CD4-positive, CD25-positive, alpha-beta regulatory T cell (primary cell): Measurements from ENCODE around the gene CIB4. TPM values are rescaled to one million over a fixed set of nuclear protein-coding genes. Genes with fewer than 3 reads are reported as not detected.

Experiments
- ATAC-seq, 2 donors: fragments of 150-1000 bp; cut with Tn5 transposase; one replicate each; pipeline ENCODE4 v1.10.0; 2021; ENCODE audit warnings: low read depth in 2 of 2, moderate number of reproducible peaks in 2 of 2, moderate library complexity in 1 of 2
- DNase-seq, 3 donors: peaks; one replicate each; pipeline versions ENCODE4 v3.0.0 to v3.0.0-alpha.2; 2012 to 2022; ENCODE audit warnings: mixed read lengths in 1 of 3
- H3K27ac ChIP-seq: one replicate; pipeline ENCODE4 v1.7.0; 2013; ENCODE audit warnings: mild to moderate bottlenecking, low read length; ENCODE audit not compliant: insufficient read depth, poor library complexity, severe bottlenecking
- H3K27me3 ChIP-seq: one replicate; pipeline ENCODE4 v1.7.0; 2013; ENCODE audit warnings: low read length; ENCODE audit not compliant: control insufficient read depth, insufficient read depth
- H3K36me3 ChIP-seq: one replicate; pipeline ENCODE4 v1.7.0; 2013; ENCODE audit warnings: mild to moderate bottlenecking, low read length, moderate library complexity; ENCODE audit not compliant: control insufficient read depth, insufficient read depth
- H3K4me1 ChIP-seq: 2 replicates; pipeline ENCODE4 v1.7.0; 2013; ENCODE audit warnings: mild to moderate bottlenecking, low read length; ENCODE audit not compliant: insufficient read depth, control insufficient read depth, poor library complexity, severe bottlenecking
- H3K4me3 ChIP-seq: one replicate; pipeline ENCODE4 v1.7.0; 2013; ENCODE audit warnings: low read depth, mild to moderate bottlenecking, low read length, moderate library complexity
- H3K9me3 ChIP-seq, 2 experiments: 1 replicate in 1 of 2; 2 replicates in 1 of 2; pipeline ENCODE4 v1.7.0; 2013; ENCODE audit warnings: low read length in 2 of 2, mild to moderate bottlenecking in 1 of 2, moderate library complexity in 1 of 2; ENCODE audit not compliant: control insufficient read depth in 2 of 2
- H3K27ac Mint-ChIP-seq, 3 donors: one replicate each; pipeline ENCODE4 v1.8.0; 2020 to 2022; ENCODE audit warnings: mild to moderate bottlenecking in 3 of 3, mixed read lengths in 3 of 3, moderate library complexity in 2 of 3
- H3K27me3 Mint-ChIP-seq: one replicate; pipeline ENCODE4 v1.8.0; 2022; ENCODE audit warnings: mild to moderate bottlenecking, mixed read lengths
- H3K36me3 Mint-ChIP-seq: one replicate; pipeline ENCODE4 v1.8.0; 2020; ENCODE audit warnings: mixed read lengths
- H3K4me1 Mint-ChIP-seq, 4 donors: one replicate each; pipeline ENCODE4 v1.8.0; 2020 to 2022; ENCODE audit warnings: mixed read lengths in 4 of 4, mild to moderate bottlenecking in 1 of 4
- H3K4me3 Mint-ChIP-seq, 4 donors: one replicate each; pipeline ENCODE4 v1.8.0; 2020 to 2022; ENCODE audit warnings: mild to moderate bottlenecking in 4 of 4, mixed read lengths in 4 of 4, moderate library complexity in 3 of 4
- H3K9me3 Mint-ChIP-seq, 7 donors: one replicate each; pipeline ENCODE4 v1.8.0; 2020 to 2022; ENCODE audit warnings: mixed read lengths in 7 of 7, mild to moderate bottlenecking in 3 of 7, moderate library complexity in 2 of 7
- polyA plus RNA-seq, 4 donors: library from polyadenylated mRNA; unstranded; fragments of 300-500 nt; fragmentation: Illumina TruSeq; gene quantifications; one replicate each; pipeline ENCODE4 v1.2.3, GENCODE V29; 2021
- total RNA-seq: library from RNA; stranded (reverse); gene quantifications from one replicate; pipeline ENCODE4 v1.2.3, GENCODE V29; 2022

CIB4 gene
- total and polyA plus RNA-seq, 5 donors from 2014 or later = not detected

DNA sequence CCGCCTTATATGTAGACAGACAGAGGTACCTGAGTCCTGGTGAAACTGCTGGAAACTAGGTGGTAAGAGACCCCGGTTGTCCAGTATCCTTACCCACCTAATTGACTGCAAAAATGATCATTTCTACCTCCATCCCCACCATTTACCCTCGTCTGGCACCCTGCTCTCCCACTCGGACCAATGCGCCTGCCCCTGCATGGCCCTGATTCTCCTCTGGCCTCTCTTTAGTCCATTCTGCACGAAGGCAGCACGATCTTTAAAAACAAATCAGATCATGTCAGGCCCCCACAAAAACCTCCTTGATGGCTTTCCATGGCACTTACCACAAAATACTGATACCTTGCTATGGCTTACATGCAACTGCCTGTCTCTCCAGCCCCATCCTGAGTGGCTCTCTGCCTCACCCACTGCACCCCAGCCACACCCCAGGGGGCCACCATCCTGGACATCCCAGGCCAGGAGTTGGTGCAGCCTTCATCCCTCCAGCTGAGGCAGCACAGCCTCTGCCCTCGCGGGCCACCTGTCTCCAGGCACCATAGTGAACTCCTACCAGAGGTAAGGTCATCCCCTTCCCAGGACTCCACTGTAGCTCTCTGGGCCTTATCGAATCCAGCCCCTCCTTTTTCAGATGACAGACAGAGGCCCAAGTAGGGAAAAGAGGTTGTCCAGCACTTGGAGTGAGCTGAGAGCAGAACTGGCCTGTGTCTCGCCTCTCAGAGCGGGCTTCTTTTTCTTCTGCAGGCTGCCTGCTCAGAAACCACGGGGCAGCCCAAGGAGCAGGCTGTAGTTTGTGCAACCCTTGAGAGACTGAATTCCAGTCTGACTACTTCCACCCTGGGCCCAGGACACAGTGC is 12.3 kb upstream of the CIB4 start:
- Mint-ChIP-seq H3K9me3 (peaks cover 0 to 3% (median 0%) of the 10 kb centered on the region in 7 donors), H3K4me1 (no peaks in the 10 kb centered on the region), H3K27ac (no peak overlapping the region), H3K36me3 (no peaks in the 10 kb centered on the region), H3K27me3 (peaks cover 5% of the 10 kb centered on the region), H3K4me3 (no peak overlapping the region)
- ATAC-seq (no peak), DNase-seq (no peak)
- Histone ChIP-seq H3K27ac (no peak overlapping the region), H3K36me3 (no peaks in the 10 kb centered on the region), H3K4me3 (no peak overlapping the region), H3K27me3 (no peaks in the 10 kb centered on the region), H3K4me1 (no peaks in the 10 kb centered on the region), H3K9me3 (no peaks in the 10 kb centered on the region)

- Histone ChIP-seq H3K27ac (no peak overlapping the region), H3K4me1 (no peaks in the 10 kb centered on the region), H3K27me3 (no peaks in the 10 kb centered on the region), H3K36me3 (no peaks in the 10 kb centered on the region), H3K9me3 (no peaks in the 10 kb centered on the region), H3K4me3 (no peak overlapping the region)
- no peak overlapping the region for H3K27ac Mint-ChIP-seq
- no peaks in the 10 kb centered on the region for H3K27me3 Mint-ChIP-seq
- ATAC-seq = no peak
- no peak overlapping the region for H3K4me3 Mint-ChIP-seq
- peaks cover 0 to 2% (median 0%) of the 10 kb centered on the region in 7 donors for H3K9me3 Mint-ChIP-seq
- DNase-seq = no peak
- no peaks in the 10 kb centered on the region for H3K36me3 Mint-ChIP-seq
- H3K4me1 Mint-ChIP-seq = no peaks in the 10 kb centered on the region
These were observed 11.3 kb upstream of the CIB4 start for GRCh38 chr2:26652361-26653041.

- Mint-ChIP-seq H3K4me1 (no peaks in the 10 kb centered on the region), H3K36me3 (no peaks in the 10 kb centered on the region), H3K4me3 (peak overlapping the region in 1 of 4 donors; percentile 55), H3K27me3 (peaks cover 1% of the 10 kb centered on the region), H3K9me3 (peaks cover 0 to 2% (median 0%) of the 10 kb centered on the region in 7 donors), H3K27ac (no peak overlapping the region)
- H3K4me3 ChIP-seq = no peak overlapping the region
- no peaks in the 10 kb centered on the region for H3K4me1 ChIP-seq
- H3K27me3 ChIP-seq = no peaks in the 10 kb centered on the region
- no peaks in the 10 kb centered on the region for H3K36me3 ChIP-seq
- H3K9me3 ChIP-seq = no peaks in the 10 kb centered on the region
- H3K27ac ChIP-seq = no peak overlapping the region
- DNase-seq (no peak), ATAC-seq (no peak)
These were observed 10.6 kb upstream of the CIB4 start for GRCh38 chr2:26651799-26652198.

DNA sequence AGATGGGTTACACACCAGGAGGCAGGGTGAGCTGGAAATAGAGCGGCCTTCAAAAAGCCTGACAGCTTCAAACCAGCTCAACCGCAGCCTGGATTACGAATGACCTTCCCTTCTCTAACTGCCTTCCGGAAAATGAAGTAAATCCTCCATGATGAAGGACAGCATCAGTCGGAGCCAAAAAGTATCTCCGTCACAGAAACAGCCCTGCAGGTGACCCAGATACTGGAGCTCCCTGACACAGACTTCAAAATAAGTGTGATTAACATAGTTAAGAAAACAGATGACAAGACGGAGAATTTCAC is 10.3 kb upstream of the CIB4 start:
- Mint-ChIP-seq H3K9me3 (peaks cover 0 to 2% (median 0%) of the 10 kb centered on the region in 7 donors), H3K27me3 (peaks cover 5% of the 10 kb centered on the region), H3K36me3 (no peaks in the 10 kb centered on the region), H3K27ac (no peak overlapping the region), H3K4me3 (peak overlapping the region in 1 of 4 donors; percentile 55), H3K4me1 (no peaks in the 10 kb centered on the region)
- Histone ChIP-seq H3K4me3 (no peak overlapping the region), H3K4me1 (no peaks in the 10 kb centered on the region), H3K27ac (no peak overlapping the region), H3K27me3 (no peaks in the 10 kb centered on the region), H3K9me3 (no peaks in the 10 kb centered on the region), H3K36me3 (no peaks in the 10 kb centered on the region)
- no peak for ATAC-seq
- no peak for DNase-seq

- H3K27me3 Mint-ChIP-seq = peaks cover 6% of the 10 kb centered on the region
These were observed 9.7 kb upstream of the CIB4 start for GRCh38 chr2:26650713-26651469.

DNA sequence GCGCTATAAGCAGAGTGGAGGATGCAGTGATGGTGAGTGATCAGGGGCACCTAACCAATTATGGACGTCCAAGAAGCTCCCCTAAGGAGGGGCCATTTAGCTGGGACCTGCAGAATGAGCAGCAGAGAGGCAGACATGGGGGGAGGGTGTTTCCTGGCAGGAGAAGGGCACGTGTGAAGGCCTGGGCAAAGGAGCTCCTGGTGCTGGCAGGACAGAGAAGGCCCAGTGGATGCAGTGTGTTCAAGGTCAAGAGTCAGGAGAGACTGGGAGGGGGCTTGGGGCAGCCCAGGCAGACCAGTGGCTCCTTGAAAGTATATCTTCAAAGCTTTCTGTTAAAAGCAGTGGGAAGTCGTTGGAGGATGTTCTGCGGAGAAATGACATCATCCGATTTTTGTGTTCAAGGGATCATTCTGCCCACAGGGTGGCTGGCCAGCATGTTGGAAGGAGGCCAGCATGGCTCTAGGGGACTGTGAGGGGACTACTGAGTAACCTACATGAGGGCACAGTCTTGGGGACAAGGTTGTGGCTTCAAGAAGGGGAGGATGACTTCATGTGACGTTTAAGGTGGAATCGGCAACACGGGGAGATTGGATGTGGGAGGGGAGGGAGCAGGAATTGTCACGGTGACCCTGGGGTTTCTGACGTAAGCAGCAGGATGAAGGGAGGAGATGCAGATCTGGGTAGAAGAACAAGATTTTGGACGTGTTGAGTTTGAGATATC is 9.0 kb upstream of the CIB4 start:
- no peak overlapping the region for H3K4me3 Mint-ChIP-seq
- peaks cover 8% of the 10 kb centered on the region for H3K27me3 Mint-ChIP-seq

More at GRCh38 chr2:26650713-26651469, 9.7 kb upstream of the CIB4 start:
- ATAC-seq (no peak), DNase-seq (no peak)
- Mint-ChIP-seq H3K36me3 (no peaks in the 10 kb centered on the region), H3K27ac (no peak overlapping the region), H3K4me1 (no peaks in the 10 kb centered on the region), H3K9me3 (peaks cover 0 to 2% (median 0%) of the 10 kb centered on the region in 7 donors), H3K4me3 (no peak overlapping the region)
- no peaks in the 10 kb centered on the region for H3K4me1 ChIP-seq
- no peaks in the 10 kb centered on the region for H3K36me3 ChIP-seq
- no peaks in the 10 kb centered on the region for H3K27me3 ChIP-seq
- H3K9me3 ChIP-seq = no peaks in the 10 kb centered on the region
- no peak overlapping the region for H3K27ac ChIP-seq
- H3K4me3 ChIP-seq = no peak overlapping the region

DNA sequence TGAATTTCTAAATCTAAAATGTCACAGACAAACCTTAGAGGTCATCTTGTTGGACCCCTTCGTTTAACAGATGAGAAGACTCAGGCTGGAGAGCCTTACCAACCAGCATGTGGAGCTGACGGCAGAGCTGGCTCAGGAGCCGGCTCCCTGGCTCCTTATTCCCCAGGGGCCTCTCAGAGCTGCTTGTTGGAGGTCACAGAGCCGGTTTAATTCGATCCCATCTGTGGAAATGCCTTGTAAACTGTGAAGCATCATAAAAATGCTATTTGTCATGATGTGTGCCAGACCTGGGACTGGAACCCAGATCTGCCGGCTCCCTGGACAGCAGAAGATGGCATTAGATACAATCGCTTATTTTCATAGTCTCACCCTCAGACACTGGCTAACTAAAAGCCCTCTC is 8.2 kb upstream of the CIB4 start:
- Histone ChIP-seq H3K27me3 (no peaks in the 10 kb centered on the region), H3K4me1 (no peaks in the 10 kb centered on the region), H3K9me3 (no peaks in the 10 kb centered on the region), H3K4me3 (no peak overlapping the region), H3K36me3 (no peaks in the 10 kb centered on the region), H3K27ac (no peak overlapping the region)
- H3K27me3 Mint-ChIP-seq = peaks cover 14% of the 10 kb centered on the region
- no peak overlapping the region for H3K27ac Mint-ChIP-seq
- no peaks in the 10 kb centered on the region for H3K36me3 Mint-ChIP-seq
- H3K4me1 Mint-ChIP-seq = no peaks in the 10 kb centered on the region
- no peak overlapping the region for H3K4me3 Mint-ChIP-seq
- DNase-seq (no peak), ATAC-seq (no peak)
- peaks cover 0 to 1% (median 0%) of the 10 kb centered on the region in 7 donors for H3K9me3 Mint-ChIP-seq

More for the DNA sequence above, 9.0 kb upstream of the CIB4 start:
- no peaks in the 10 kb centered on the region for H3K27me3 ChIP-seq
- H3K9me3 Mint-ChIP-seq = peaks cover 0 to 2% (median 0%) of the 10 kb centered on the region in 7 donors
- H3K36me3 ChIP-seq = no peaks in the 10 kb centered on the region
- no peak for DNase-seq
- H3K27ac ChIP-seq = no peak overlapping the region
- no peaks in the 10 kb centered on the region for H3K9me3 ChIP-seq
- H3K36me3 Mint-ChIP-seq = no peaks in the 10 kb centered on the region
- no peak overlapping the region for H3K27ac Mint-ChIP-seq
- no peaks in the 10 kb centered on the region for H3K4me1 Mint-ChIP-seq
- H3K4me3 ChIP-seq = no peak overlapping the region
- H3K4me1 ChIP-seq = no peaks in the 10 kb centered on the region
- ATAC-seq = no peak
